A549 treated with RU486 at 1 μM for 4 hours (cell line): ENCODE data around the gene KDSR. TPM values are rescaled to one million over a fixed set of nuclear protein-coding genes. Genes with fewer than 3 reads are reported as not detected.

Experiments
- total RNA-seq: library from RNA; stranded (reverse); fragments of 200-300 nt; extraction: Qiagen RNA extraction; gene quantifications from 5 replicates; pipeline ENCODE4 v1.2.3, GENCODE V29; 2022; ENCODE audit warnings: low read depth

KDSR gene
- 31.8 to 44.3 TPM (median 40.2 TPM) in 5 replicates for total RNA-seq

GRCh38 chr18:63367053-63367953, at the start of gene KDSR:
KDSR (minus strand) TSS chr18:63367206; CDS start chr18:63367118, 88 bp downstream.

GRCh38 chr18:63319383-63320122, 47.5 kb downstream of the KDSR start, which contains the start of gene BCL2:
BCL2 (minus strand) TSS chr18:63319769.

Other genes with a start within 250 kb of the KDSR start
- 0.53 to 0.73 TPM (median 0.70 TPM) in 5 replicates for gene BCL2, start 47.4 kb downstream of the KDSR start, total RNA-seq
- 18.5 to 24.2 TPM (median 20.6 TPM) in 5 replicates for gene VPS4B, start 55.3 kb upstream of the KDSR start, total RNA-seq
- gene SERPINB5, start 109.8 kb upstream of the KDSR start, total RNA-seq, result 0.05 to 0.11 TPM (median 0.07 TPM) in 3 of 5 replicates, not detected in the others
- not detected in 5 replicates for gene SERPINB12, start 175.2 kb upstream of the KDSR start, total RNA-seq
- gene SERPINB13, start 220.1 kb upstream of the KDSR start, total RNA-seq, result not detected in 5 replicates